Stimulated activated CD8-positive, alpha-beta memory T cell treated with anti-CD3 and anti-CD28 coated beads, Interleukin-2, amount 100 ng/mL, for 1 hour (primary cell): Measurements from ENCODE around the gene MYH15.
"Not testable (repeated sequence)": the region's sequence is repeated elsewhere in the genome, so short reads cannot be mapped to it uniquely, and the experiment has no call there.

Source experiments
- DNase-seq, 2 donors: peaks; one replicate each; pipeline ENCODE4 v3.0.0-alpha.2; 2020; ENCODE audit warnings: low read depth in 2 of 2

The MYH15 gene

DNA sequence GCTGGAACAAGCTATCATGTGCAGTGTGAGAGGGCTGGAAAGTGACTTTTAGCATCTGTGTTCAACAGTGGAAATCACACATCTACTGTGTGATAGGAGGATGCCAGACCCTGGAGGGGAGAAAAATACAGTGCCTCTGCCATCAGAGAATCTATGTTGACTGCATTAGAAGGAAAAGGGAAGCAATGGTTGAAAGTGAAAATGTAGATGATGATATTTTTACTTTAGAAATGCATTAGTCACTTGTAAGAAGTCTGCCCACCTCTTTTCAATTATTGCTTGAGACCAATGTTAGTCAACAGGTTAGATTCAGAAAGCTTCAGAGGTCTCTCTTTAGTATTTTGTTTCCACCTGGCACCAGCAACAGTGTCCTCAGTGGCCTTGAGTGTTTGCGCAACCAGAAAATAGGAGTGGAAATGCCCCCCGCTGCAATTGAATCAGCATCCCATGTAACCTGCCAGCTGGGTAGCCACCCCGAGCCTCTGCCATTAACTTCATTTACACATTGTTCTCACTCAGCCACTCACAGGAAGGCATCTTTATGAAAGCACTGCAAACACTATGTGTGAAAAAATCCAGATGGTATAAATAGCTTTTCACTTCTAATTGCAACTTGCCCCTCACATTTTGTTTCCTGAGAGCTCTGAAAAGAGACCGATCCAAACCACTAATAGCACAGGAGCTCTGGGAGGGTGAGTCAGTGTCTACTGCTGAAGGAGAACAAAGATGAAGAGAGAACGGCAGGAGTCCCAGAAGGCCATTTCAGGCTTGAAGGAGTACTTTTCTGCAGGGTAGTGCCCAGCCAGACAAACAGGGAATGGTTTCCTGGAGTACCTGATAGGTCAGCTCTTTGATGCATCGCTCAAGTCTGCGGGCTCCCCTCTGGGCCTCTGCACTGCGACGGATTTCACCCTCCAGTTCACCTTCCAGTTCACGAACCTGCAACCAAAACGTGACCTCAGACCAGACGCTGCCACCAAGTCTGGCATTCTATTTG is 122.0 kb downstream of the MYH15 start:
- DNase-seq, result no peak

DNA sequence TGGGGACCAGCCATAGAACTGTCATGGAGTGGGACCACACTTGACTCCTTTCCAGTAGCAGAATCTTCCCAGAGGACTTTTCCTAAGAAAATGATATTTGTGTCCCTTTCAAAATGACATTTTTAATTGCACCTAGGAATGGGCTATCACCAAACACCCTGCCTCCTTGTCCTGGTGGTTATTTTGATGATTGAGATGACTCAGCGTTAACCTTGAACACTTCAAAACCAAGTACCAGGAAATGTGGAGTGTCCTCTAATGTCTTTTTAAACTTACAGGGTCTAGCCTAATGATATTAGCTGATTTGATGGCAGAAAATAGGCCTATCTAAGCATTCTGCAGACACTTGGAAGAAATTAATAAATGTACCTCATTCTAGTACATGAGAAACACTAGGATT is 123.3 kb downstream of the MYH15 start:
- DNase-seq, result no peak

DNA sequence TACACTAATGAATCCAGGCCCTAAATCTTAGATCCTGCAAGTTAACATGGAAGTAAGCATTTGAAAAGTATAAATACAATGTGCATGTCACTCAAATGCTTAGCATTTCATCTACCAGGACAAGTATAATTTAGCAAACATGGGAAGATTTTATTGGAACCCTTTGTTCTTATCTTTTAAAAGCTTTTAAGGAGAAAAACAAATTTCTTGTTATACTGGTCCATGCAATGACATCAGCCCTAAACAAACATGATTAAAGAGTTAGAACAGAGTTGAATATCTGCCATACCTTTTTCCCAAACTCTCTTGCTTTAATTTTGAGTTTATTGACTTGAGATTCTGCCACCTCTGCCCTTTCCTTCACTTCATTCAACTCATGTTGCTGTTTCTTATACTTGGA is 127.1 kb downstream of the MYH15 start:
- DNase-seq, result no peak

DNA sequence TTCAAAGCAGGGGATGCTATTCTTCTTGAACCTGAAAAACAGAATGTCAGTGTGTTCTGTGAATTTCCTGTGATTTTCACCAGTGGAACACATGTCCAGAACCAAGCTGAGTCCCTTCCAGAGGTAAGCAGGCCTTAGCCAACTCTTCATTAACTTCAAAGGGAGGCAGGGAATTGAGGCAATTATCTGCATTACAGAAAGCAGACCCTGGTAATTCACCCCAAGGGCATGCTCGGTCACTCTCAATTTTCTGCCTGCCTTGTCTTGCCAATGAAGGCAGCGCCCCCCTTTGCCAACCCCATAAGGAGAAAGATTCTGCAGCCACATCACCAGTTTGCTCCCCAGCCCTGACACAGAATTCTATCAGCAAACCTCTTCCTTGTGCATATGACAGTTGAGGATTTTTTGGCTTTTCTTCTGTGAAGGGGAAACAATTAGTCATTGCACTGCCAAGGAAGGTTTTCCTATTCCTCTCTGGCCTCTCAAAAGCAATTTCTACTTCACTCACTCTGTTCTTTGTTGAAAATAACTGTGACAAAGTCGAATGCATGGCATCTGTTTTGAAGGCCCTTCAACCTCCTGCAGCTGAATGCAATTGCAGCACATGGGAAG is 128.8 kb downstream of the MYH15 start:
- DNase-seq, result no peak

DNA sequence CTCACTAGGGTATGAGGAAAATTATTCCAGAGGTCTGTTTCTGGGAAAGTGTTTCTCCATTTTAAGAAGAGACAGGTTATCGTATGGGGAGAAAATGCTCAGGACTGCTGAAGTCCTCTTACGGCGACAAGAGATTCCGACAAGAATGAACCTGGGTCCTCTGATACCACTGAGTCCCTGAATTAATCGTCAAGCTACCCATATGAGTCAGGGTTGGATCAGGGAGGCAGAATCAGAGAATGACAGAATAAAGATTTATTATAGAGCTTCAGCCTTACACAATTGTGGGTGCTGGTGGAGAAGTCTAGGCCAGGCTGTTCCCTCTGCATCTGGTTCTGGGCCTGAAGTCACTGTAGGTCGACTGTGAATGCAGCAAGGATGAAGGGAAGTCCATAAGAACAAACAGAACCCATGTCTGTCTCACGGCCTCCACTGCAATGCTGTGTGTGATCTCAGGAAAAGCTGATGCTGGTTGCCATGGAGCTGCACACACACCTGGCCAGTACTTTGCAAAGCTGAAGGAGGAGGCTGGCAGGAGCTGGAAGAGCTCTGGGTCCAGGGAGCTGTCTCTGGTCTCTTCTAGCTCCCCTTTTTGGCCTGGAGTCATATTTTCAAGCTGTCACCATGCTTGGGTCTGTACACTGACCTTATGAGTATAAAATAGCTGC is 130.1 kb downstream of the MYH15 start:
- DNase-seq, result no peak

DNA sequence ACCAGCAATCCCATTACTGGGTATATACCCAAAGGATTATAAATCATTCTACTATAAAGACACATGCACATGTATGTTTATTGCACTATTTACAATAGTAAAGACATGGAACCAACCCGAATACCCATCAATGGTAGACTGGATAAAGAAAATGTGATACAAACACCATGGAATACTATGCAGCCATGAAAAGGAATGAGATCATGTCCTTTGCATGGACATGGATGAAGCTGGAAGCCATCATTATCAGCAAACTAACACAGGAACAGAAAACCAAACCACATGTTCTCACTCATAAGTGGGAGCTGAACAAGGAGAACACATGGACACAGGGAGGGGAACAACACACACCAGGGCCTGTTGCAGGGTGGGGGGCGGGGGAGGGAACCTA is 131.4 kb downstream of the MYH15 start:
- DNase-seq, result not testable (repeated sequence)

DNA sequence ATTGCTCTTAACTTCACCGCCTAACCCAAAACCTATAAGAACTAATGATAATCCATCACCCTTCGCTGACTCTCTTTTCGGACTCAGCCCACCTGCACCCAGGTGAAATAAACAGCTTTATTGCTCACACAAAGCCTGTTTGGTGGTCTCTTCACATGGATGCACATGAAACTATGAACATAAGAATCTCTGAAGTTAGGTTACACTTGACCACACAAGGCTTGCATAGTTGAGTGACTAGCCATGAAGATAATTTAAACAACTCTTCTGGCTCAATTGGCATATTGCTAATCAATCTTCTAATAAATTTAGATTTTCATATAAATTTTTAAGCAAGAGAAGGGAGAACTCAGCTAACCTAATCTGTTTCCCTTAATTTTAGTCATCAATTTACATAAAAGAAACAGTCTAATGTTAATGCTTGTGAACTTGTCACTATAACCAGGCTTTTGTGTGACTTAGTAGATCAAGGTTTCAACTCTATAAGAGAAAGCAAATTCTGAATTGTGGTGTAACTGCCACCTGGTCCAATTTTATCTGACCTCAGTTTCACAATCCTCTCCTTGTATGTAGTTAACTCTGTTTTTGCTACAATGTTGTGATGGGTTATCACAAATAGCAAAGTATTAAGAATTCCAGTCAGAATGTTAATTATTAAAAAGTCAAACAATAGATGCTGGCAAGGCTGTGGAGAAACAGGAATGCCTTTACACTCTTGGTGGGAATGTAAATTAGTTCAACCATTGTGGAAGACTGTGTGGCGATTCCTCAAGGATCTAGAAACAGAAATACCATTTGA is 132.0 kb downstream of the MYH15 start:
- no peak for DNase-seq

DNA sequence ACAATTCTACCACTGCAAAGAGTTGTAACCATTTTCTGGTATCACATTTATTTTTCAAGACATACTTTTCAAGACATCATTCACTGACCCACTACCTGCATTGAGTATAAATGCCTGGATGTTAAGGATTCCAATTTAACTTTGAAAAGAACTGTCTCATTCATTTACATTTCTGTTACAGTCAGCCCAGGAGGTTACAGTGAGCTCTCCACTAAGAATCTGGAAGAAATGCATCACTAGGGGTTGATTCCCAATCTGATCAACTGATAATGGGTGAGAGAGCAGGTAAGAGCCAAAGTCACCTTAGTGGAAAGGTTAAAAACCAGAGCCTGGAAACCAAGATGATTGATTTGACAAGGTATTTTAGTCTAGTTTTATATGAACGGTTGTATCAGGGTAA is 133.0 kb downstream of the MYH15 start:
- no peak for DNase-seq

DNA sequence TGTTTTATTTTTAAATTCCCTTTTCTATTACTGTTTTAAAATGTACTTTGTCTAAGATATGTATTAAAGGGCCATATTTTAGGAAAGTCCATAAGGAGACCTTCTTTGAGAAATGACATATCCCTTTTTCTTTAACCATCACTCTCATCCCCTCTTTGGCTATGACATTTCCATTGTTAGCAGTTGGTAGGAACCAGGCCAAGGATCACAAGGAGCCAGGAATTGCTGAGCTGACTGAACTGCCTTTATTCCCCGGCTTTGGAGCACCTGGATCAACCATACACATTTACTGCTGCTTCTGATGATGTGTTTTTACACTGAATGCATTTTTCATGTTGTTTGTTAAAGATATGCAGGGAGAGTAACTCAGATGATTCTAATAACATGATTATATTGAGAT is 134.4 kb downstream of the MYH15 start:
- DNase-seq, result no peak

DNA sequence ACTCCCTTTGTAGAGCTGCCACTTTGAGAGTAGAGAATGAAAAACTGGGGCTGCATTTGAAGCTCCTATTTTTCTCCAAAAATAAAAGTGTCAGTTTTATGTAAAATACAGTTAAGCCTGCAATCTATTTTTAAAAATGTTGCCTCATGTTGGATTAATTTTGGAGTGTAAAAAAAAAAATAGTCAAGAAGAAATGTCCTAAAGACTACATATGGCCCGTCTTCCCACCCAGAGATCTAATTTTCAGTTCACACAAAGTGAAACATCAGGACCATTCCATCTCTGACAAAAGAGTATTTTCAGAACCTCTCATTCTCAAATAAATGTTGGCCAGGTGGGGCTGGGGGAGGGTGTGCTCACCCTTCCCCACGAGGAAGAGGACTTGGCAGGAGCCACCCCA is 151.4 kb downstream of the MYH15 start:
- no peak for DNase-seq

DNA sequence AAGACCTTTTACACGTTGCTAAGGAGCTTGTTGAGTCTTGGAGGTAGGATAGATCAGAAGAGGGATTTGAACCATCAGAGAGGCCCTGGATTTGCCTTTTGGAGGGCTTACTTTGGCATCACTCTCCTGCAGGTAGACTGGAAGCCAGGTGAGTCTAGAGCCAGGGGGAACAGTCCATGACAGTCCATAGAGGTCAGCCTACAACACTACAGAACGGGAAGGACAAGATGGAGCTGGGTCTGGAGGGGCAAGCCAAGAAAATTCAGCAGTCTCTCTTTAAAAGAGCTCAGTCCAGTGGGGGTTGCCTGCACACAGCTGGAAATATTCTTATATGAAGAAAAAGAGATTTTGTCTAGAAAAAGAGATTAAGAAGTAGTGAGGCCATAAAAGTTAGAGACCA is 153.4 kb downstream of the MYH15 start:
- no peak for DNase-seq

DNA sequence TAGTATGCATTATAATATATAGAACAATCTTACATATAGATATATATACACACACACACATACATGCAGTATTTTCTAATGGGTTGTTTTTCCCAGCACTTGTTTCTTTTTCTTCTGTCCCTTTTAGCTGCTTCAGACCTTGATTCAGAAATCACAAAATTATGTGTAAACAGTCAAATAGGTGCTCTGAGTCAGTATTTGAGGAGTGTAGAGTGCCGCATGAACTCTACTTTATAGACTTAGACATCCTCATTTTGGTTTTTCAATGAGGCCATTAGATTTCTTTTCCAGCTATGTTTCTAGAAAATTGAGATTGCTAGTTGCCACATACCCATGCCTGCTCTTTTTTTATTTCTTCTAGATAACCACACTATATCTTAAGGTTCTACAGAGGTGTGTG is 155.8 kb downstream of the MYH15 start:
- DNase-seq, result no peak

DNA sequence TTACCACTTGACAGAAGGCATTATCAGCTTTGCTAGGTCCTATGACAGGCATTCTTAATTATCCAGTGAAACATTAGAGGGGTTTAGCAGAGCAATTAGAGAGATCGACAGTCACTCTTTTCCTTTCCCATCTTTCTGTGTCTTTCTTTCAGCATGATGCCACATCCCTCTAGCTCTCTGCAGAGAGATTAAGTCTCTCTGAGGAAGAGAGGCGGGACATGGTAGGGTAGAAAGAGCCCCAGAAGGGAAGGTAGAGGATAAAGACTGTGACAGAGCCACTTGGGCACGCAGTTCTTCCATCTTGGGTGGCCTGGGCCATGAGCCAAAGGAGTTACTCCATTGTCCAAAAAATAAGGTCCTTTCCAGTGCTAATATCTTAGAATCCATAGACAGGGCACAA is 158.2 kb downstream of the MYH15 start:
- DNase-seq, result no peak

DNA sequence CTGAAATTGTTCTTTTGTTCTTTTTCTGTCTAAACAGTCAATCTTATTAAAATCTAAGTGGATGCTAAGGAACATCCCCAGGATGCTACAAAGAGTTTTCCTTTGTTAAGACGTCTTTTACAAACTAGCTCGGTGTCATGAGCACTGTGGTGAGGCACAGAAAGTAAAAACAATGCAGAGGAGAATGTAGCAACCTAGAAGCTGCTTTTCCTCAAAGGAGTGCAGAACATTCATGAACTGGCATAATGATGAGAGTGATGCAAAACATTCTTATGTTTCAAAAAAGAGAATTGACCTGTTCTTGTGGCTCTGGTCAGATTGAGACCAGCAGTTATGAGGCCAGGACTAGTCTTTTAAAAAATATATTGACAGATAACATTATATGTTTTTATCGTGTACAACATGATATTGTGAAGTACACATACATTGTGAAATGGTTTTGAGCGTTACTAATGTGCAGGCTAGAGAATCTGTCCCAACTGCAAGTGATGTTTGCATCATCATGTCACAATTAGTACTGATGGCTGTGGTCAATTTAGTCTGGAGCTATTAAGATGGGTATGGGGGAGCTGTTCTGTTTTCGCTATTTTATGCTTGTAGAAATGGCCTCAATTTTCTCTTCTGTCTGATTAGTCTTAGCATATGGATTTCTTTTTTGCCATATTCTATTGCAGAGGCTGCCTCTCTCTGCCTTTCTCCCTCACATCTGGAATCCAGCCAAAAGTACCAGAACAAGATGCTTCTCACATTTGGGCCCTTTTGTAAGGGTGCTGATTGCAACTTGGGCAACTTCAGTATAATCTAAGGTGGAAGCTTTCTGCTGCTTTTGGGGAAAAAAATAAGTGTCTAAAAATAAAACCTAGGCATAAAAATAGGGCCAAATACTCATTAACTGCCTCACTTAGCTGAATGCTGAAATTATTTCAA is 163.8 kb downstream of the MYH15 start:
- no peak for DNase-seq

DNA sequence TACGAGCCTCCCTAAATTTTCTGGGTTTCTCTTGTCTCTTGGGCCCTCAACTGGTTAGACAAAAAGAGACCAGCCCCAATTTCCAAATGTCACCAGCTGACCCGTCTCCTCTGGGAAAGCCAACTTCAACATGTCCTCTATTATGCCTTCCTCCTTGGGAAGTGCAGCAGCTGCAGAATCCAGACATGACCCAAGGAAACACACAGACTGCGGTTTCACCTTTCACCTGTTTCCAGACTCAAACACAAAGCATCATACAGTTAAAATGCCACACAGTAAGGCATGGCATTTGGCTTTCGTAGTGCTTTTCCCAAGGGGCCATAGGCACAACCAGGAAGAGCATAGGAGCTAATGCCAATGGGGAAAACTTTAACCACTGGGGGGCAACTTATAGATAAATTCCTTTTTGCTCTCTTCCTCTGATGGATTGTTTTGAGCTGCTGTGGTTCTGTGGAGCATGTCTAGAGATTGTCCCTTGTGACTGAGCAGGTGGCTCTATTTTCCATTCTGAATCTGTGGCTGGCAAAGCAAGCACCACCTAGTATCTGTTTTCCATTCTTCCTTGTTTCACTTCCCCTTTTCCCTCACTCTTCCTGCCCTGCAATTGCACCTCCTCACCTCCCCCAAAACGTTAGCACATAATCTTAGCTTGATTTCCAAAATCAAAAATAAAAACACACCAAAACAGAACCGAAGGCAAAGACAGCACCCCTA is 164.7 kb downstream of the MYH15 start:
- no peak for DNase-seq

DNA sequence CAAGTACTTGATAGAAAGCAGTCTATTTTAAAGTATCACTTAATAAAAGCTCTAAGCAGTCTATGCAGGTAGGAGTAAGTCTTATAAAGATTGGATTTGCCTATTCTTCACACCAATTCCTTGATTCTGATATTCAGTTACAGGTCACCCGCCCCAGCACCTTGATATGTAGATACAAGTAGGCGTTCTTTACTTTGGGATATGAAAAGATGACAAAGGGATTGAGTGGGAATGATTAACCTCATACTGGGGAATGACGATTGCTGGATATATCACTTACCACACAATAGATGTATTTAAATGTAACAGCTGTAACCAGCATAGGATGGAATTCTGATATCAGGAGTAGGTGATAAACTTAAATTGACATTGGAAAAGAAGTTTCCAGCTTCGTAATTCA is 166.9 kb downstream of the MYH15 start:
- no peak for DNase-seq

DNA sequence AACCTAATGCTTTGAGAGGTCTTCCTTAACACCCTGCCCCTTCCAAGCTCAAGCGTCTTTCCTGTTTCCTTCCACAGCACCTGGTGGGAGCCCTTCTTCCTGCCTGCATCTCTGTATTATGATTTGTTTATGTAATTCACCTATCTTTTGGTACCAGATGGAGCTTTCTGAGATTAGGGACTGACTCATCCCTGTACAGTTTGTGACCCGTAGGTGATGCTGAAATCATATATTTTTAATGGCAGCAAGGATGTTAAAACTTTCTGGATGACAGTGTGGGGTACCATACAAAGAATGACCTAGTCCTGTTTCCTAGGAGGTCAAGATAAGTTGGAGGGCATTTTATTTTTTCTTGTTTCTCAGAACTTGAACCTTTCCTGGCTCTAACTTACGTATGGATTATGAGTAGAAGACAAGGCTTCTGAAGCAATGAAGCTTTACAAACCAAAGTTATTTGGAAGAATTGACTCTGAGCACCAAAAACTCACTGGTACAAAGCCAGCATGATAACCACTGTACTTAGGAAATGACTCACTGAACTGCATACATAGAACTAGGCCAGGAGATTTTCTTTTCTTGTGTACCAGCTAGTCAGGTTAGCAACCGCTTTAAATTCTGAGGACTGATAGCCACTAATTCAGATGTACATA is 167.4 kb downstream of the MYH15 start:
- DNase-seq, result no peak

DNA sequence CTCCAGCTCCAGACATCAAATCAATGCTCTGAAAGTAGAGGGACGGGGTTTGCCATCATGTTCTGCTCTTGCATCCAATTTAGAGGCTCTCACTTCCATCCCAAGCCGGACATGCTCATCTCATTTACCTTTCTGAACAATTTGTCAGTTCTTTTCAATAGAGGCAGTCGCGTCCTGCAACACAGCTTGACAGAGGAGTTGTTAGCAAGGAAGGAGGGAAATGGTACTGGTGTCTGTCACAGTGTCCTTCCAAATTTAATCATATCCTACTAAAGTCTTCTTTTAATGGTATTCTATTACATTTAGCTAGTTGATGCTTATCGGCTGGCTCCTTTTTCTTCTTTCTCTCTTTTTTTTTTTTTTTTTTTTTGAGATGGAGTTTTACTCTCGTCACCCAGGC is 168.5 kb downstream of the MYH15 start:
- no peak for DNase-seq

DNA sequence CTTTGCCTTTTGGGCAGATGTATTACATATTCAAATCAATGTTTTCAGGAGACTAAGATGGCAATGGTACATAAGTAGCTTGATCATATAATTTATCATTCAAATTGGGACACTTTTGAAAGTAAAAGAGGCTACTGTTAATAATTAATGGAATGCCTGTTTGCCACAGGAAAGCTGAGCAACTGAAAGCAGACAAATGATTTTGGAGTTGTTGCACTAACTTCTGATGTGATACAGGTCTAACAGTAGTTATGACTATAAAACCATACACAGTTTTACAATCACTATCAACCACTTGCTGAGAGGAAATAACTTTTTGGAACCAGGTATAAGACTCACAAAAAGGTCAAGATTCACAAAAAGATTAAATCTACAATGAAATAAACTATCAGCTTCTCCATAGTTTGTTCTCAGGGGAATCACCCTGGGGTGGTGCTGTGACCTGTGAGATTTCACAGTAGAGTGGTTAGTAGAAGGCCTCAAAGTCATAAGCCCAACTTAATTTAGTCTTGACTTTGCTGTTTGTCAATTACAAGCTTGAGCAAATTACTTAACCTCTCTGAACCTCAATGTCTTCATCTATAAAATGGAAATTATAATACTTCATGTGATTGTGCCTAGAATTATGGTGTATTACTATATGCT is 171.4 kb downstream of the MYH15 start:
- no peak for DNase-seq
